SK-N-MC (cell line): ENCODE measurements around the gene PLA2R1.

Experiments used
- FOXP2 ChIP-seq: optimal IDR thresholded peaks from 2 replicates; pipeline ENCODE3; 2011; ENCODE audit warnings: mild to moderate bottlenecking, moderate library complexity; ENCODE audit not compliant: insufficient read depth; ENCODE audit errors: extremely low read length, control extremely low read depth
- POLR2AphosphoS5 ChIP-seq: IDR thresholded peaks from 2 replicates; pipeline ENCODE4 v1.6.1; 2012; ENCODE audit warnings: mild to moderate bottlenecking, low read depth, low read length, borderline replicate concordance

- TF ChIP-seq POLR2AphosphoS5: no peak
- no peak for TF ChIP-seq FOXP2
Measured at GRCh38 chr2:159996792-159997546, 65.4 kb downstream of the PLA2R1 start.
